Adrenal gland (tissue), 12 donors: Measurements from ENCODE around the gene OR10R2. TPM values are rescaled to one million over a fixed set of nuclear protein-coding genes. Genes with fewer than 3 reads are reported as not detected.
A peak's percentile ranks its signal among the peaks of the same experiment; 100 is the strongest.

ENCODE experiments used
- DNase-seq, 7 donors: peaks; one replicate each; pipeline ENCODE4 v3.0.0-alpha.2; 2019 to 2020
- H3K27ac ChIP-seq, 5 donors: fragments of 200-600 bp; sonication (generic) in 4 of 5; 1 replicate in 3 of 5; 2 replicates in 2 of 5; pipeline versions ENCODE4 v1.5.1 to v1.8.0; 2016 to 2020; ENCODE audit warnings: mild to moderate bottlenecking in 1 of 5
- H3K27me3 ChIP-seq: fragments of 200-600 bp; 2 replicates; pipeline ENCODE4 v1.8.0; 2021
- H3K36me3 ChIP-seq, 2 donors: fragments of 200-600 bp; replicated peaks in 1 of 2; 1 replicate in 1 of 2; 2 replicates in 1 of 2; pipeline versions ENCODE4 v1.5.1 to v1.8.0; 2018 to 2022
- H3K4me1 ChIP-seq, 2 donors: fragments of 200-600 bp; replicated peaks in 1 of 2; 1 replicate in 1 of 2; 2 replicates in 1 of 2; pipeline versions ENCODE4 v1.5.1 to v1.8.0; 2018 to 2021
- H3K4me3 ChIP-seq, 4 donors: fragments of 200-600 bp; sonication (generic) in 3 of 4; one replicate each; pipeline ENCODE4 v1.5.1; 2016 to 2018
- H3K9me3 ChIP-seq, 3 donors: fragments of 200-600 bp; sonication (generic) in 1 of 3; replicated peaks in 1 of 3; 1 replicate in 2 of 3; 2 replicates in 1 of 3; pipeline versions ENCODE4 v1.5.1 to v1.8.0; 2016 to 2021
- CTCF ChIP-seq, 6 experiments: fragments of 450-650 bp in 4 of 6; fragments of 200-600 bp in 2 of 6; sonication (generic) in 1 of 6; IDR thresholded peaks; 1 replicate in 5 of 6; 2 replicates in 1 of 6; pipeline versions ENCODE4 v1.5.1 to v1.8.0; 2016 to 2021; ENCODE audit warnings: antibody characterized with exemption in 6 of 6, mild to moderate bottlenecking in 2 of 6, moderate library complexity in 1 of 6
- POLR2A ChIP-seq, 2 donors: fragments of 450-650 bp; IDR thresholded peaks; one replicate each; pipeline ENCODE4 v1.6.1; 2017; ENCODE audit warnings: antibody characterized with exemption in 2 of 2, mild to moderate bottlenecking in 2 of 2, moderate library complexity in 1 of 2
- WGBS, 4 donors: extraction: QIAGEN DNeasy Blood & Tissue Kit in 2 of 4; methylation state at CpG; one replicate each; pipeline versions ENCODE4 v1.1.5 to v1.1.7; 2013 to 2017; 5-methylcytosine and 5-hydroxymethylcytosine counted together
- intact Hi-C, 2 donors: fragments of 100-400 bp; cut with DNase I; formaldehyde crosslinking; loops; one replicate each; pipeline versions ENCODE4 v1.14.1 to v1.15.0; 2022 to 2023
- polyA plus RNA-seq, 3 donors: library from polyadenylated mRNA; stranded (reverse); fragments of 200-250 nt in 2 of 3; fragments of 350-450 nt in 1 of 3; fragmentation: Illumina TruSeq in 1 of 3; extraction: RNeasy Lipid Tissue Mini Kit (QIAGEN cat#74804) in 1 of 3; gene quantifications; one replicate each; pipeline ENCODE4 v1.2.3, GENCODE V29; 2013 to 2014
- total RNA-seq, 9 donors: library from RNA; depleted of rRNA in 4 of 9; stranded (reverse); fragments of >200 nt in 4 of 9; fragments of 120-200 nt in 1 of 9; fragmentation: NEBNext Ultra II Directional in 1 of 9; extraction: Animal tissue kit (Norgen Biotek cat#: 25700) in 1 of 9; gene quantifications; one replicate each; pipeline versions ENCODE4 v1.1.0 to v1.2.4, GENCODE V29; 2013 to 2023
- donor health status: healthy with polysubstance abuse.
- donor health status: Bipolar disorder and iron deficiency.
- donor health status: DM: yes; HTN: yes; CAD: no.
- donor health status: DM: no; HTN: no; CAD: no.
- donor health status: DM: no; HTN: no; CAD: no.
- donor health status: DM: yes; HTN: yes; CAD: no.

The OR10R2 gene
- total and polyA plus RNA-seq, 12 donors = not detected

GRCh38 chr1:158507511-158507910 is 35.5 kb downstream of the OR10R2 start:
- no peaks in the 10 kb centered on the region for H3K27me3 ChIP-seq
- 86 to 94% (median 90%) methylated on average over 2 of the region's 2 CpGs for WGBS, 4 donors
- H3K4me1 ChIP-seq = no peaks in the 10 kb centered on the region
- H3K9me3 ChIP-seq = no peaks in the 10 kb centered on the region
- TF ChIP-seq CTCF (IDR thresholded peaks at IDR 0.05) (no peak), POLR2A (IDR thresholded peaks at IDR 0.05) (no peak)
- no peaks in the 10 kb centered on the region for H3K36me3 ChIP-seq
- H3K27ac ChIP-seq = no peak overlapping the region
- no peak for DNase-seq
- intact Hi-C loops = loop anchor here in 1 of 2 donors (10.0 kb wide), 1 partner anchor 487 kb away; no protein-coding TSS in a partner anchor
- H3K4me3 ChIP-seq = no peak overlapping the region

GRCh38 chr1:158509471-158510156 is 37.6 kb downstream of the OR10R2 start:
- no peak for TF ChIP-seq CTCF (IDR thresholded peaks at IDR 0.05)
- no peak for TF ChIP-seq POLR2A (IDR thresholded peaks at IDR 0.05)
- no peaks in the 10 kb centered on the region for H3K4me1 ChIP-seq
- H3K4me3 ChIP-seq = no peak overlapping the region
- H3K9me3 ChIP-seq = no peaks in the 10 kb centered on the region
- no peak overlapping the region for H3K27ac ChIP-seq
- no peaks in the 10 kb centered on the region for H3K36me3 ChIP-seq
- 17 to 25% (median 22%) methylated on average over 4 of the region's 4 CpGs for WGBS, 4 donors
- DNase-seq = peak in 5 of 7 donors; percentile 35 to 58 (median 44)
- intact Hi-C loops = loop anchor here in 1 of 2 donors (10.0 kb wide), 1 partner anchor 485 kb away; no protein-coding TSS in a partner anchor
- no peaks in the 10 kb centered on the region for H3K27me3 ChIP-seq

- DNase-seq = no peak
- H3K9me3 ChIP-seq = no peaks in the 10 kb centered on the region
- no peak overlapping the region for H3K4me3 ChIP-seq
- intact Hi-C loops = no loop called here
- no peak overlapping the region for H3K27ac ChIP-seq
- TF ChIP-seq CTCF (IDR thresholded peaks at IDR 0.05) (no peak), POLR2A (IDR thresholded peaks at IDR 0.05) (no peak)
- no peaks in the 10 kb centered on the region for H3K27me3 ChIP-seq
- H3K4me1 ChIP-seq = no peaks in the 10 kb centered on the region
- no peaks in the 10 kb centered on the region for H3K36me3 ChIP-seq
Measured at GRCh38 chr1:158516966-158517365, 44.9 kb downstream of the OR10R2 start.

- H3K27ac ChIP-seq = no peak overlapping the region
- 53 to 74% (median 70%) methylated on average over 1 of the region's 1 CpG for WGBS, 4 donors
- H3K4me1 ChIP-seq = no peaks in the 10 kb centered on the region
- no peaks in the 10 kb centered on the region for H3K9me3 ChIP-seq
- DNase-seq = no peak
- no peak for TF ChIP-seq CTCF (IDR thresholded peaks at IDR 0.05)
- TF ChIP-seq POLR2A (IDR thresholded peaks at IDR 0.05) = no peak
- no peaks in the 10 kb centered on the region for H3K27me3 ChIP-seq
- H3K36me3 ChIP-seq = no peaks in the 10 kb centered on the region
- H3K4me3 ChIP-seq = no peak overlapping the region
- intact Hi-C loops = no loop called here
Measured at GRCh38 chr1:158520021-158520420, 48.0 kb downstream of the OR10R2 start.
